Measurements from ENCODE around the gene BNIP3. TPM values are rescaled to one million over a fixed set of nuclear protein-coding genes. Genes with fewer than 3 reads are reported as not detected.

BNIP3 gene
- total and polyA plus RNA-seq, 2 of the 13 experiments (the other 11 are each of a cell fraction or from before 2014, with no cell fraction given), result 73.7 to 223 TPM

GRCh38 chr10:132016514-132016913, 34.8 kb upstream of the BNIP3 start:
- FAIRE-seq (no peak), DNase-seq (ENCODE audit: low spot score) (no peak), ATAC-seq (no peak)
- no TSS peak for BruUV-seq (replicated peaks)
- no peaks in the 10 kb centered on the region for H3K79me2 ChIP-seq (ENCODE audit: insufficient read depth, low read length)
- no peak overlapping the region for H3K27ac ChIP-seq (ENCODE audit: extremely low read length, insufficient read depth, low read length)
- H3K4me2 ChIP-seq (ENCODE audit: low read depth, low read length), result no peak overlapping the region
- ChIA-PET POLR2A (no interaction called here), CTCF (ENCODE audit: low intra/inter-chr PET ratio, low total read pairs) (no interaction called here)
- H3K36me3 ChIP-seq (replicated peaks in 1 of 2; ENCODE audit: control insufficient read depth in 1 of 2, insufficient read depth in 2 of 2, low read length in 2 of 2), result no peaks in the 10 kb centered on the region
- H3K4me1 ChIP-seq (ENCODE audit: insufficient read depth, low read length), result no peaks in the 10 kb centered on the region
- 54% methylated on average over 6 of the region's 6 CpGs for WGBS (ENCODE audit: low lambda C conversion rate)
- H3K9me3 ChIP-seq (ENCODE audit: low read length), result no peaks in the 10 kb centered on the region
- no peaks in the 10 kb centered on the region for H4K20me1 ChIP-seq (ENCODE audit: insufficient read depth, low read length)
- no peak overlapping the region for H3K4me3 ChIP-seq (replicated peaks in 1 of 3; ENCODE audit: insufficient read depth in 1 of 3, low read depth in 2 of 3, low read length in 3 of 3)
- no peak overlapping the region for H3K9ac ChIP-seq (ENCODE audit: insufficient read depth, low read depth, low read length)
- no peak for TF ChIP-seq ARNT (IDR thresholded peaks at IDR 0.05)
- no peak for TF ChIP-seq EP300 (IDR thresholded peaks at IDR 0.05; ENCODE audit: low read depth in 2 of 2, low read length in 2 of 2)
- no peak for TF ChIP-seq EP300 (CRISPR knock-in tag; IDR thresholded peaks at IDR 0.05; ENCODE audit: borderline replicate concordance)
- TF ChIP-seq, protein P1, sequence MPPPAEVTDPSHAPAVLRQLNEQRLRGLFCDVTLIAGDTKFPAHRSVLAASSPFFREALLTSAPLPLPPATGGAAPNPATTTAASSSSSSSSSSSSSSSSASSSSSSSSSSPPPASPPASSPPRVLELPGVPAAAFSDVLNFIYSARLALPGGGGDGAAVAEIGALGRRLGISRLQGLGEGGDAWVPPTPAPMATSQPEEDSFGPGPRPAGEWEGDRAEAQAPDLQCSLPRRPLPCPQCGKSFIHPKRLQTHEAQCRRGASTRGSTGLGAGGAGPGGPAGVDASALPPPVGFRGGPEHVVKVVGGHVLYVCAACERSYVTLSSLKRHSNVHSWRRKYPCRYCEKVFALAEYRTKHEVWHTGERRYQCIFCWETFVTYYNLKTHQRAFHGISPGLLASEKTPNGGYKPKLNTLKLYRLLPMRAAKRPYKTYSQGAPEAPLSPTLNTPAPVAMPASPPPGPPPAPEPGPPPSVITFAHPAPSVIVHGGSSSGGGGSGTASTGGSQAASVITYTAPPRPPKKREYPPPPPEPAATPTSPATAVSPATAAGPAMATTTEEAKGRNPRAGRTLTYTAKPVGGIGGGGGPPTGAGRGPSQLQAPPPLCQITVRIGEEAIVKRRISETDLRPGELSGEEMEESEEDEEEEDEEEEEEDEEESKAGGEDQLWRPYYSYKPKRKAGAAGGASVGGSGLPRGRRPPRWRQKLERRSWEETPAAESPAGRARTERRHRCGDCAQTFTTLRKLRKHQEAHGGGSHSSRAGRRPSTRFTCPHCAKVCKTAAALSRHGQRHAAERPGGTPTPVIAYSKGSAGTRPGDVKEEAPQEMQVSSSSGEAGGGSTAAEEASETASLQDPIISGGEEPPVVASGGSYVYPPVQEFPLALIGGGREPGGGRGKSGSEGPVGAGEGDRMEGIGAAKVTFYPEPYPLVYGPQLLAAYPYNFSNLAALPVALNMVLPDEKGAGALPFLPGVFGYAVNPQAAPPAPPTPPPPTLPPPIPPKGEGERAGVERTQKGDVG (CRISPR knock-in tag; IDR thresholded peaks at IDR 0.05; ENCODE audit: borderline replicate concordance), result no peak
- no peak for TF ChIP-seq TARDBP (CRISPR knock-in tag; IDR thresholded peaks at IDR 0.05)
- TF ChIP-seq CCAR2 (optimal IDR thresholded peaks at IDR 0.05; ENCODE audit: low read depth, low read length), result no peak
- TF ChIP-seq SIN3A (IDR thresholded peaks at IDR 0.05; ENCODE audit: borderline replicate concordance, low read depth, low read length), result no peak
- TF ChIP-seq, protein P2, sequence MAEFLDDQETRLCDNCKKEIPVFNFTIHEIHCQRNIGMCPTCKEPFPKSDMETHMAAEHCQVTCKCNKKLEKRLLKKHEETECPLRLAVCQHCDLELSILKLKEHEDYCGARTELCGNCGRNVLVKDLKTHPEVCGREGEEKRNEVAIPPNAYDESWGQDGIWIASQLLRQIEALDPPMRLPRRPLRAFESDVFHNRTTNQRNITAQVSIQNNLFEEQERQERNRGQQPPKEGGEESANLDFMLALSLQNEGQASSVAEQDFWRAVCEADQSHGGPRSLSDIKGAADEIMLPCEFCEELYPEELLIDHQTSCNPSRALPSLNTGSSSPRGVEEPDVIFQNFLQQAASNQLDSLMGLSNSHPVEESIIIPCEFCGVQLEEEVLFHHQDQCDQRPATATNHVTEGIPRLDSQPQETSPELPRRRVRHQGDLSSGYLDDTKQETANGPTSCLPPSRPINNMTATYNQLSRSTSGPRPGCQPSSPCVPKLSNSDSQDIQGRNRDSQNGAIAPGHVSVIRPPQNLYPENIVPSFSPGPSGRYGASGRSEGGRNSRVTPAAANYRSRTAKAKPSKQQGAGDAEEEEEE (CRISPR knock-in tag; IDR thresholded peaks at IDR 0.05; ENCODE audit: borderline replicate concordance), result no peak
- TF ChIP-seq, protein P3, sequence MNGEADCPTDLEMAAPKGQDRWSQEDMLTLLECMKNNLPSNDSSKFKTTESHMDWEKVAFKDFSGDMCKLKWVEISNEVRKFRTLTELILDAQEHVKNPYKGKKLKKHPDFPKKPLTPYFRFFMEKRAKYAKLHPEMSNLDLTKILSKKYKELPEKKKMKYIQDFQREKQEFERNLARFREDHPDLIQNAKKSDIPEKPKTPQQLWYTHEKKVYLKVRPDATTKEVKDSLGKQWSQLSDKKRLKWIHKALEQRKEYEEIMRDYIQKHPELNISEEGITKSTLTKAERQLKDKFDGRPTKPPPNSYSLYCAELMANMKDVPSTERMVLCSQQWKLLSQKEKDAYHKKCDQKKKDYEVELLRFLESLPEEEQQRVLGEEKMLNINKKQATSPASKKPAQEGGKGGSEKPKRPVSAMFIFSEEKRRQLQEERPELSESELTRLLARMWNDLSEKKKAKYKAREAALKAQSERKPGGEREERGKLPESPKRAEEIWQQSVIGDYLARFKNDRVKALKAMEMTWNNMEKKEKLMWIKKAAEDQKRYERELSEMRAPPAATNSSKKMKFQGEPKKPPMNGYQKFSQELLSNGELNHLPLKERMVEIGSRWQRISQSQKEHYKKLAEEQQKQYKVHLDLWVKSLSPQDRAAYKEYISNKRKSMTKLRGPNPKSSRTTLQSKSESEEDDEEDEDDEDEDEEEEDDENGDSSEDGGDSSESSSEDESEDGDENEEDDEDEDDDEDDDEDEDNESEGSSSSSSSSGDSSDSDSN (CRISPR knock-in tag; IDR thresholded peaks at IDR 0.05), result no peak
- peaks cover 2 to 27% of the 10 kb centered on the region in 2 experiments; a peak in 4 of 5 replicates for H3K27me3 ChIP-seq (ENCODE audit: control insufficient read depth in 1 of 2, insufficient read depth in 2 of 2, low read length in 2 of 2)
- H2AFZ ChIP-seq (ENCODE audit: low read length), result no peak overlapping the region
- intact Hi-C loops (cut with micrococcal nuclease; ENCODE audit: unreplicated experiment), result no loop called here
- in situ Hi-C loops (cut with HindIII; ENCODE audit: extremely low pct_ligation_motif_present, low pct_unique_long_range_greater_than_20kb), result no loop called here

Data from HepG2 (cell line).